Measurements from ENCODE around the gene OR6S1.
A peak's percentile ranks its signal among the peaks of the same experiment; 100 is the strongest.
"Not testable (repeated sequence)": the region's sequence is repeated elsewhere in the genome, so short reads cannot be mapped to it uniquely, and the experiment has no call there.

Gene OR6S1

GRCh38 chr14:20608383-20609110, 32.9 kb downstream of the OR6S1 start:
- peak; percentile 39 for DNase-seq

- no peak for DNase-seq
Measured at GRCh38 chr14:20607617-20608016, 33.9 kb downstream of the OR6S1 start.

GRCh38 chr14:20606902-20607242, 34.6 kb downstream of the OR6S1 start:
- DNase-seq, result no peak

- no peak for DNase-seq
Measured at GRCh38 chr14:20606190-20606901, 35.1 kb downstream of the OR6S1 start.

- no peak for DNase-seq
Measured at GRCh38 chr14:20603813-20604690, 37.4 kb downstream of the OR6S1 start.

- DNase-seq, result no peak
Measured at GRCh38 chr14:20602583-20602982, 38.9 kb downstream of the OR6S1 start.

- no peak for DNase-seq
Measured at GRCh38 chr14:20601522-20601921, 40.0 kb downstream of the OR6S1 start.

GRCh38 chr14:20597108-20597507, 44.4 kb downstream of the OR6S1 start:
- no peak for DNase-seq

- not testable (repeated sequence) for DNase-seq
Measured at GRCh38 chr14:20595726-20596125, 45.8 kb downstream of the OR6S1 start.

- DNase-seq, result no peak
Measured at GRCh38 chr14:20592574-20592973, 48.9 kb downstream of the OR6S1 start.

- DNase-seq, result no peak
Measured at GRCh38 chr14:20591235-20591634, 50.3 kb downstream of the OR6S1 start, which contains the start of gene RNASE12. TSS of gene RNASE12 (minus strand) at chr14:20591376. CDS start at chr14:20590723, 653 bp downstream.
